ENCODE measurements around the gene PXYLP1. TPM values are rescaled to one million over a fixed set of nuclear protein-coding genes. Genes with fewer than 3 reads are reported as not detected.

Gene PXYLP1
- polyA plus RNA-seq, 5 donors: 26.8 to 34.9 (median 29.9) TPM

Other genes with a start within 250 kb of the PXYLP1 start
- gene SPSB4, start 180.5 kb upstream of the PXYLP1 start, polyA plus RNA-seq (ENCODE audit: insufficient read depth in 1 of 5, insufficient read length in 5 of 5, low replicate concordance in 1 of 5): 1 to 10 TPM; 5.5 to 9.2 (median 6.8) TPM
- gene ZBTB38, start 136.7 kb downstream of the PXYLP1 start, polyA plus RNA-seq (ENCODE audit: insufficient read depth in 1 of 5, insufficient read length in 5 of 5, low replicate concordance in 1 of 5): 10 to 100 TPM; 50.0 to 86.2 (median 83.7) TPM